Mesendoderm (in vitro differentiated cells): ENCODE measurements around the gene PDXDC1.
"Not testable (repeated sequence)": the region's sequence is repeated elsewhere in the genome, so short reads cannot be mapped to it uniquely, and the experiment has no call there.

ENCODE experiments used
- DNase-seq: peaks from one replicate; pipeline ENCODE4 v3.0.0; 2013
- H2AK5ac ChIP-seq: 2 replicates; pipeline ENCODE4 v1.6.1; 2013; ENCODE audit warnings: low read length, inconsistent platforms
- H2BK120ac ChIP-seq: 2 replicates; pipeline ENCODE4 v1.6.1; 2013; ENCODE audit warnings: low read depth, mild to moderate bottlenecking, low read length, moderate library complexity, mixed read lengths
- H2BK15ac ChIP-seq: replicated peaks from 2 replicates; pipeline ENCODE4 v1.6.1; 2013; ENCODE audit warnings: low read depth, mild to moderate bottlenecking, moderate library complexity
- H2BK5ac ChIP-seq: 2 replicates; pipeline ENCODE4 v1.6.1; 2013; ENCODE audit warnings: low read length, inconsistent platforms
- H3K18ac ChIP-seq: 2 replicates; pipeline ENCODE4 v1.6.1; 2013; ENCODE audit warnings: mild to moderate bottlenecking, low read length, mixed read lengths
- H3K23ac ChIP-seq: one replicate; pipeline ENCODE4 v1.6.1; 2013; ENCODE audit warnings: low read length
- H3K27ac ChIP-seq: 2 replicates; pipeline ENCODE4 v1.5.1; 2013; ENCODE audit warnings: low read depth, mild to moderate bottlenecking, inconsistent platforms, low read length, moderate library complexity
- H3K27me3 ChIP-seq: 2 replicates; pipeline ENCODE4 v1.6.1; 2013; ENCODE audit warnings: low read length, control low read depth, mild to moderate bottlenecking, inconsistent platforms; ENCODE audit not compliant: insufficient read depth, poor library complexity
- H3K36me3 ChIP-seq: 2 replicates; pipeline ENCODE4 v1.6.1; 2013; ENCODE audit warnings: low read length, inconsistent platforms; ENCODE audit not compliant: control insufficient read depth, insufficient read depth
- H3K4ac ChIP-seq: one replicate; pipeline ENCODE4 v1.6.1; 2013; ENCODE audit warnings: low read depth, mild to moderate bottlenecking, low read length, moderate library complexity
- H3K4me1 ChIP-seq: 2 replicates; pipeline ENCODE4 v1.6.1; 2013; ENCODE audit warnings: low read depth, low read length, inconsistent platforms; ENCODE audit not compliant: control insufficient read depth
- H3K4me2 ChIP-seq: 2 replicates; pipeline ENCODE4 v1.6.1; 2013; ENCODE audit warnings: low read length
- H3K4me3 ChIP-seq: 2 replicates; pipeline ENCODE4 v1.5.1; 2013; ENCODE audit warnings: mild to moderate bottlenecking, low read length
- H3K56ac ChIP-seq: one replicate; pipeline ENCODE4 v1.6.1; 2013; ENCODE audit warnings: low read length
- H3K79me1 ChIP-seq: 2 replicates; pipeline ENCODE4 v1.6.1; 2013; ENCODE audit warnings: low read length, inconsistent platforms
- H3K79me2 ChIP-seq: 2 replicates; pipeline ENCODE4 v1.6.1; 2013; ENCODE audit warnings: mild to moderate bottlenecking, low read length; ENCODE audit not compliant: control insufficient read depth, insufficient read depth
- H3K9ac ChIP-seq: 2 replicates; pipeline ENCODE4 v1.6.1; 2013; ENCODE audit warnings: low read length, inconsistent platforms
- H4K5ac ChIP-seq: one replicate; pipeline ENCODE4 v1.6.1; 2013; ENCODE audit warnings: low read length
- H4K8ac ChIP-seq: one replicate; pipeline ENCODE4 v1.6.1; 2013; ENCODE audit warnings: low read depth, mild to moderate bottlenecking, control low read depth, low read length, moderate library complexity
- WGBS: extraction: QIAGEN DNeasy Blood & Tissue Kit; methylation state at CpG from one replicate; pipeline ENCODE4 v1.1.7; 2013; ENCODE audit warnings: low lambda C conversion rate, missing lambda C conversion rate; ENCODE audit not compliant: insufficient coverage; ENCODE audit errors: extremely low coverage; 5-methylcytosine and 5-hydroxymethylcytosine counted together

Gene PDXDC1

DNA sequence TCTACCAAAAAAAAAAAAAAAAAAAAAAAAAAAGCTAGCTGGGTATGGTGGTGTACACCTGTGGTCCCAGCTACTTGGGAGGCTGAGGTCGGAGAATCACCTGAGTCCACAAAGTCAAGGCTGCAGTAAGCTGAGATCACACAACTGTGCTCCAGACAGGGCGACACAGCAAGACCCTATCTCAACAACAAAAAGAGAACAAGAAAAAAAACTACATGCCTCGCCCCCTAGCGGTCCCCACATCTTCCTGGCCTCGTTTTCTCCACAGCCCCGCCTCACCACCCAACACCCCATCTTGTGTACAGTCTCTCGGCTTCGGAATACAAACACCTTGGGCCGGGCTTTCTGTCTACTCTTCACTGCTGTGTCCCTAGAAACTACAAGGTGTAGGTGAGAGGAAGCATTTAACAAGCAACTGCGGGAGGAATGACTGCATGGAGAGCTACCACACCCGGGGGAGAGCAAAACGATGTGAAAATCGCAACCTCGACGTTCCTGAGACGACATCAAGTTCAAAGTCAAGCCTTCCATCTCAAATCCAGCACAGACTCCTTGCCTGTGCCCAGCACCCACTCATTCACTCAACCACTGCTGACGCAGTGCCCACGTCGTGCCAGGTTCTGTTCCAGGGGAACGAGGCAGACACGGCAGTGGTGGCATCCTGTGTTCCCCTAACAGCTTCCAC lies 72.0 kb downstream of the PDXDC1 start:
- Histone ChIP-seq H3K23ac (no peak overlapping the region), H2AK5ac (no peak overlapping the region), H3K79me2 (peaks cover 1% of the 10 kb centered on the region), H3K4me2 (no peak overlapping the region), H3K27me3 (no peaks in the 10 kb centered on the region), H4K8ac (no peak overlapping the region), H3K36me3 (peaks cover 3% of the 10 kb centered on the region), H3K27ac (no peak overlapping the region), H2BK5ac (no peak overlapping the region), H2BK120ac (no peak overlapping the region), H3K79me1 (peaks cover 3% of the 10 kb centered on the region), H4K5ac (no peak overlapping the region), H3K4me3 (no peak overlapping the region), H3K4ac (no peak overlapping the region), H3K18ac (no peak overlapping the region), H3K56ac (no peak overlapping the region), H3K9ac (no peak overlapping the region), H2BK15ac (no peak overlapping the region), H3K4me1 (no peaks in the 10 kb centered on the region)
- DNase-seq: no peak
- WGBS: no CpG with 5 or more reads among the region's 21 CpGs

GRCh38 chr16:15049581-15050180 lies 74.9 kb downstream of the PDXDC1 start:
- Histone ChIP-seq H3K79me2 (peaks cover 11% of the 10 kb centered on the region), H4K8ac (no peak overlapping the region), H3K9ac (no peak overlapping the region), H3K27ac (no peak overlapping the region), H2BK120ac (no peak overlapping the region), H3K18ac (no peak overlapping the region), H3K4me2 (no peak overlapping the region), H2BK15ac (no peak overlapping the region), H3K23ac (no peak overlapping the region), H3K4me3 (no peak overlapping the region), H3K4me1 (peaks cover 2% of the 10 kb centered on the region), H2BK5ac (no peak overlapping the region), H3K36me3 (peaks cover 3% of the 10 kb centered on the region), H3K79me1 (peaks cover 9% of the 10 kb centered on the region), H3K56ac (no peak overlapping the region), H3K4ac (no peak overlapping the region), H4K5ac (no peak overlapping the region), H3K27me3 (no peaks in the 10 kb centered on the region), H2AK5ac (no peak overlapping the region)
- no CpG with 5 or more reads among the region's 3 CpGs for WGBS
- DNase-seq: no peak

DNA sequence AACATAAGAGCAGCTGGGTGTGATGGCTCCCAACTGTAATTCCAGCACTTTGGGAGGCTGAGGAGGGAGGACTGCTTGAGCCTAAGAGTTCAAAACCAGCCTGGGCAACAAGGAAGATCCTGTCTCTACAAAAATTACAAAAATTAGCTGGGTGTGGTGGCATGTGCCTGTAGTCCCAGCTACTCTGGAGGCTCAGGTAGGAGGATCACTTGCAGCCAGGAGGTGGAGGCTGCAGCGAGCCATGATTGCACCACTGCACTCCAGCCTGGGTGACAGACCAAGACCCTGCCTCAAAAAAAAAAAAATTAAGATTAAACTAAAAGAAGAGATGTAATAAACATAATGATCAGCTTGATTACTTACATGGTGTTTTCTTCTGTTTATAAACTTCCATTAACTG lies 75.6 kb downstream of the PDXDC1 start:
- not testable (repeated sequence) for H3K4me1 ChIP-seq, H4K8ac ChIP-seq, H2BK15ac ChIP-seq, H3K23ac ChIP-seq, H2BK120ac ChIP-seq, H3K27ac ChIP-seq, H2AK5ac ChIP-seq, H3K4ac ChIP-seq, H4K5ac ChIP-seq, H3K27me3 ChIP-seq, H2BK5ac ChIP-seq, H3K56ac ChIP-seq, H3K9ac ChIP-seq, H3K18ac ChIP-seq, H3K4me2 ChIP-seq, H3K36me3 ChIP-seq, DNase-seq, H3K4me3 ChIP-seq, H3K79me1 ChIP-seq
- peaks cover 12% of the 10 kb centered on the region for H3K79me2 ChIP-seq
- WGBS: no CpG with 5 or more reads among the region's 1 CpG

DNA sequence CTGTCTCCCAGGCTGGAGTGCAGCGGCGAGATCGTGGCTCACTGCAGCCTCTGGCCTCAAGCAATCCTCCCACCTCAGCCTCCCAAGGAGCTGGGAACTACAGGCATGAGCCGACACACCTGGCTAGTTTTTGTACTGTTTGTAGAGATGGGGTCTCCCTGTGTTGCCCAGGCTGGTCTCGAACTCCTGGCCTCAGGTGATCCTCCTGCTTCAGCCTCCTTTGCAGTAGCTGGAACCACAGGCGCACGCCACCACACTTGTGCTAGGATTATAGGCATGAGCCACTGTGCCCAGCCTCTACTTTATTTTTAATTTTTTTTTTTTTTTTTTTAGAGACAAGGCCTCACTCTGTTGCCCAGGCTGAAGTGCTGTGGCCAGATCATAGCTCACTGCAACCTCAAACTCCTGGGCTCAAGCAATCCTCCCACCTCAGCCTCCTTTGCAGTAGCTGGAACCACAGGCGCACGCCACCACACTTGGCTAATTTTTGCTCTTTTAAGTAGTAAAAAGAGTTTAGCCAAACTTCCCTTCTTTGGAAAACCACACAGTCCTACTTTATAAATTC lies 76.6 kb downstream of the PDXDC1 start:
- H2AK5ac ChIP-seq: no peak overlapping the region
- peaks cover 3% of the 10 kb centered on the region for H3K36me3 ChIP-seq
- peaks cover 9% of the 10 kb centered on the region for H3K79me1 ChIP-seq
- no peak overlapping the region for H3K18ac ChIP-seq
- H2BK120ac ChIP-seq: no peak overlapping the region
- peaks cover 12% of the 10 kb centered on the region for H3K79me2 ChIP-seq
- H2BK15ac ChIP-seq: no peak overlapping the region
- H3K27ac ChIP-seq: no peak overlapping the region
- H3K27me3 ChIP-seq: no peaks in the 10 kb centered on the region
- no peak overlapping the region for H2BK5ac ChIP-seq
- WGBS: no CpG with 5 or more reads among the region's 9 CpGs
- no peak overlapping the region for H3K4ac ChIP-seq
- no peak overlapping the region for H4K8ac ChIP-seq
- no peak overlapping the region for H3K4me3 ChIP-seq
- H3K23ac ChIP-seq: no peak overlapping the region
- no peak overlapping the region for H3K56ac ChIP-seq
- H3K4me2 ChIP-seq: no peak overlapping the region
- peaks cover 2% of the 10 kb centered on the region for H3K4me1 ChIP-seq
- no peak for DNase-seq
- no peak overlapping the region for H4K5ac ChIP-seq
- H3K9ac ChIP-seq: no peak overlapping the region

DNA sequence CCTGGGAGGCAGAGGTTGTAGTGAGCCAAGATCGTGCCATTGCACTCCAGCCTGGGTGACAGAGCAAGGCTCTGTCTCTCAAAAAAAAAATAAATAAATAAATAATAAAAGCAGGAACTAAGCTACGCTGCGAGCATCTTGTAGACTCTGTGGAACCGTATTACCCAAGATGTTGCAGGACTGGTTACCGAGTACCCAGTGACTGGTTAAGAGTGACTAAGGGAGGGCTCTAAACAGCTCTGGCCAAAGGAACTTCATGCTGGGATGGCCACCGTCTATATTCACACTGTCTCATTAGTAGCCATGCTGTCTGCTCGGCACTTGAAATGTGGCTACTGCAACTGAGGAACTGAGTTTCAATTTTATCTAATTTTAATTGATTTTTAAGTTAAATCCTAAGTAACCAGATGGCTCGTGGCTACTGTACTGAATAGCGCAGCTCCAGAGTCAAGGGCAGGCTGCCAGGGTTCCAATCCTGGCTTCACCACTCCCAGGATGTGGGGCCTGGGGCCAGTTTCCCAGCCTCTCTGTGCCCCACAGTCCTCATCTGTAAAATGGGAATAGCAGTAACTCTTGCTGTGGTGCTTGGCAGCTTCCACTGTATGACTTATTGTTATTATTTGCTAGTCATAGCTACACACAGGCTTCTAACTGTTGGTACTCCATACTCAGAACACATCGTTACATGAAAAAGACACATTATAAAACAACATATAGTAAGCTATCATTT lies 78.1 kb downstream of the PDXDC1 start:
- no peaks in the 10 kb centered on the region for H3K27me3 ChIP-seq
- H3K56ac ChIP-seq: no peak overlapping the region
- peaks cover 9% of the 10 kb centered on the region for H3K79me1 ChIP-seq
- no CpG with 5 or more reads among the region's 10 CpGs for WGBS
- H3K27ac ChIP-seq: no peak overlapping the region
- no peak overlapping the region for H3K18ac ChIP-seq
- no peak overlapping the region for H2BK15ac ChIP-seq
- peaks cover 2% of the 10 kb centered on the region for H3K4me1 ChIP-seq
- H3K23ac ChIP-seq: no peak overlapping the region
- no peak overlapping the region for H3K4me2 ChIP-seq
- H2BK120ac ChIP-seq: no peak overlapping the region
- H4K5ac ChIP-seq: no peak overlapping the region
- H3K79me2 ChIP-seq: peaks cover 12% of the 10 kb centered on the region
- H2AK5ac ChIP-seq: no peak overlapping the region
- DNase-seq: peak; percentile 14
- no peak overlapping the region for H4K8ac ChIP-seq
- no peak overlapping the region for H3K4me3 ChIP-seq
- no peak overlapping the region for H2BK5ac ChIP-seq
- no peak overlapping the region for H3K9ac ChIP-seq
- no peak overlapping the region for H3K4ac ChIP-seq
- no peaks in the 10 kb centered on the region for H3K36me3 ChIP-seq
